KG1 (cell line): ENCODE measurements around the gene PAK1.
A peak's percentile ranks its signal among the peaks of the same experiment; 100 is the strongest.
"Not testable (repeated sequence)": the region's sequence is repeated elsewhere in the genome, so short reads cannot be mapped to it uniquely, and the experiment has no call there.

Experiments used
- DNase-seq: peaks from one replicate; lab custom pipeline; 2025; lab: John Stamatoyannopoulos, UW

Gene PAK1

DNA sequence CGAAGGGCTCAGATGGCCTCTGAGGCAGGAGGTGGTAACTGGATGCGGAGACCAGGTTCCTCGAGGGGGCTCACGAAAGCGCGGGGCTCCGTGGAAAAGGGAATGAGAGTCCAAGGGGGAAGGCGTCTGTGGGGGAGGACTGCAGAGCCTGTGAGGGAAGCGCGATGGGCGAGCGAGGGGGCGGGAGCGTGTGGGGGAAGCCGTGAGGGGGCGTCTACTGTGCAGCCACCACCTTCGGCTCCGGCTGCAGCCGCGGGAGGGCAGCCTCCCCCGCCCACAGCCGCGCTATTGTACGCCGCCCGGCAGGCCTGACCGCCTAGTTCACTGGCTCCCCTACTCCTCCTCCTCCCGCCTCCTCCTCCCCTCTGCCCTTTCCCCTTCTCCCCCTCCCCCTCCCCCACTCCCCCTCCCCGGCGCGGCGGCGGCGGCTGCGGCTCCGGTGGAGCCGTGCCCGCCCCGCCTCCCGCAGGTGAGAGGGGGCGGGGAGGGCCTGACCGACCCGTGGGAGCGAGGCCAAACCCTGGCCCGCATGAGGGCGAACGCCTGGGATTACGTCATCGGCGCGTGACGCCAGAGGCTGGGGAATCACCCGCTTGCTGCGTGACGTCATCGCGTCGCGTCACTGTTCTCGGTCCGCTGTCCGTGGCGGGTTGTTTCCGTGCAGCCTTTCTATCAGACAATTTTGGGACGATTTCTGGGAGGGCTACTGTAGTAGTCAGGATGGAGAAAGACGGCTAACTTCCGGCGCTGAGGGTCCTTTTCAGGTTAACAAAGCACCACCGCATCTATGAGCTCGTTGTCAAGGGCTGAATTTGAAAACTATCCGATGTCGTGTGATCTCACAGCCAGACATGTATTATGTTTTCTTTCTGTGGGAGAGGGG, at the start of gene PAK1:
Gene PAK1, minus strand, starts transcription at position 294 of the 883 bp plus-strand sequence. CDS start 81,574 bp downstream, outside the sequence.
- DNase-seq, result peak; percentile 68

DNA sequence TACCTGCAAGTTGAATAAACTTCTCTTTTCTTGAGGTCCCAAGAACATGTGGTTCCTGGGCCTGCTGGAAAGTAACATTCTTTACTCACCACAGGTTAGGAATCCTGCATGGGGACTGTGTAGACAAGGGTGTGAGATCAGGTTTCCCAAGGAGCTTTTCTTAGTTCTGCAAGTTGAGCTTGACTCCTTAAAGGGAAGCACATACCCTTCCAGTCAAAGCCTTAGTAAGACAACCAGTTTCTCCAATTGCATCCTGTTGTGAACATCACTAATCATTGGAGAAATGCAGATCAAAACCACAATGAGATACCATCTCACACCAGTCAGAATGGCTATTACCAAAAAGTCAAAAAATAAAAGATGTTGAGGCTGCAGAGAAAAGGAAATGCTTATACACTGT, 48.3 kb upstream of the PAK1 start:
- no peak for DNase-seq

DNA sequence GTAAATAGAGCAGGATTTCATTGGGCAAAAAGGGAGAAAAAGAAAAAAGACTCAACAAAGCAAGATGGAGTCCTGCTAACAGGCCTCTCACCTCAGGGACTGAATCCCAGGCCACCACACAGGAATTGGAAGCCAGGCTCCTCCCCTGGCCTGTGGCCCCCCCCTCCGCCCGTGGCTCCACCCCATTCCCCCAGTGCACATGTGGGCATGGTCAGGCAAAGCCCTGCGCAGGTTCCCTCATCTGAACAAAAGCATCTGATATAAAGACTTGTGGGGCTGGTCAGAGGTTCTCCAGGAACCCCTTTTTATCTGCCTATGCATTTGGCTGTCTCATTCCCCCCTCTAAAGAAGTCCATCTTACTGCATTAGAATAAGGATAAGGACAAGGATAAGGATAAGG, 46.0 kb upstream of the PAK1 start:
- no peak for DNase-seq

DNA sequence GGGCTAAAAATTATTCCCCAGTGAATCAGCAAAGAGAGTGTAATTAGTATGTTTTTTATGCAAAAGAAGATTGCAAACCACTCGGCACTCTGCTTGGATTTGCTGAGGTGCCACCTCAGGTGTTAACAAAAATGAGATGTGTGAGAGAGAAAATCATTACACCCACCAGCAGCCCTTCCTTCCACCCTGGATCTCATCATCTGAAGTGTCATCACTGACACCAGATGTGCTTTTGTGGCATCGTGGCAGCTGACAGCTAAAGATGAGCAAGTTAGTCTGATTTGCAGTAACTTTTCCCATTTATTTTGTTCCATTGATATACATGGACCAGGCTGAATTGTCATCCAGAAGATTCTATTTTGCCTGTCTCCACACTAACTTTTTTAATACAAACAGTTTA, 44.6 kb upstream of the PAK1 start:
- no peak for DNase-seq

DNA sequence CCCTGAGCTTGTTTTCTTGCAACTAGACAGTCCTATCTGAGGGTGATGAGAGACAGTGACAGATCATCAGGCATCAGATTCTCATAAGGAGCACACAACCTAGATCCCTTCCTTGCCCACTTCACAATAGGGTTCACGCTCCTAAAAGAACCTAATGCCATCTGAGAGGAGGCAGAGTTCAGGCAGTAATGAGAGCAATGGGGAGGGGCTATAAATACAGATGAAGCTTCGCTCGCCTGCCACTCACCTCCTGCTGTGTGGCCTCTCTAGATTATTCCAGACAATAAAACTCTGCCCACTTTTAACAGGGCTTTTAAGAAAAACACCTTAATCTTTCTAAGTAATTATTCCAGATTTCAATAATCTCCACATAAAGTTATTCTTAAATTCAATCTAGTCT, 43.9 kb upstream of the PAK1 start:
- DNase-seq, result no peak

DNA sequence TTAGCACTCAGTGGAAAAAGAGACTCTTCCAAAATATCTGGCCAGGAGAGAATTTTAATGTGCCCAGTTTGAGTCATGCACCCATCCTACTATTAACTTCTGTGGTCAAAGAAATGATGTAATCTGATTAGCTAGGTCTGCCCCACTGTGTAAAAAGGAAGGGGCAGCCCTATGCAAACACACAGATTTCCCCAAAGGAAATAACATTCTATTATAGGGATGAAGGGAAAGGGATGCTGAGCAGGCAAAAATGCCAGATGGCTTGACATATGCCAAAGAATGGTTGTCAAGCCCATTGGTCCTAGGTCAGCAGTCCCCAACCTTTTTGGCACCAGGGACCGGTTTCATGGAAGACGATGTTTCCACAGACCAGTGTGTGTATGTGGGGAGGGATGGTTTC, 43.3 kb upstream of the PAK1 start:
- no peak for DNase-seq

DNA sequence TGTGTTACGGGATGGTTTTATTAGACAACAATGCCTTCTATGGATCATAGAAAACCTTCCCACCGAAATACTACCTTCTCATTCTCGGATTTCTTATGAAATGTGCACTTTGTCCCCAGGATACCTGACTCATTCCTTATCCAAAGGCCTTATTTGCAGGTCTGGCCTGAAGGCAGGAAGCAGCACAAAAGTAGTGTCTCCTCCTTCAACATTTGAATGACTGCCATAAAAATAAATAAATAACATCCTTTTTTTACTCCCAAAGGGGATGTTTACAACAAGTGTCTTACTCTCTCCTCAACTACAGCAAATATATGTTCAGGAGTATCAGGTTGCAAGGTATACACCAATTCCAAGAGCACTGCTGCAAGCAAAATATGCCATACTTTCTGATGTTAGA, 41.6 kb upstream of the PAK1 start:
- no peak for DNase-seq

DNA sequence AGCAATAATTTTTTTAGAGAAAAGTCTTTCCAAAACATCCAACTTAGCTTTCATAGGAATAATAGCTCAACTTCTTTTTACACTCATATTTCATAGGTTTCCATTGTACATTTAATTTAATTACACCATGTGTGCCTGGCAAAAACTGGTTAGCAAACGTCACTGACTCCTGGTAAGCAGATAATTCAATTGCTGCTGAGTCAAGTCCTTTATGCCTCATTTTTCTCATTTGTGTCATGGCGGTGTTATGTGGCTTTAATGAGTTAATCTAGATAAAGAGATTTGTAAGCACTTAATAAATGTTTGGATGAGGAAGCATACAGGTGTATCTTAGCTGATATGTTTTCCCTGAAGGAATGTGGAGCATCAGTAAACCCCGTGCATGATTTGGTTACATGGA, 41.2 kb upstream of the PAK1 start:
- no peak for DNase-seq

DNA sequence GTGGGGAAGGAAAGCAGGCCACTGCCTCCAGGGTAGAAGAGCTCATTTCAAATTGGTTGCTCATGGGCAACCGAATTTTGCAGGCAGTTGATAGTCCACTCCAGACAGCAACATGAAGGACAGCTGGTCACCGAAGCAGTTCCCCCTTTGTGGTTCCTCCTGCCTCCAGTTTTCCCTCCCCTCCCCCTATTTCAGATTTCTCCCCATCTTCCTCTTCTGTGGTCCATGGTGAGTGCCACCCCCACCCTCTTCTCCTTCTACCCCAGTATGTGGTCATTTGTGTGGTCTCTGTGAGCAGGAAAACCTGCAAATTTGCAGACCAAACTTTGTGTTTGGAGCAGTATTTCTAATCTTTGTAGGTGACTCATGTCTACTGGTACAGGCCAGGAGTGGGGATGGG, 38.2 kb upstream of the PAK1 start:
- peak; percentile 66 for DNase-seq

DNA sequence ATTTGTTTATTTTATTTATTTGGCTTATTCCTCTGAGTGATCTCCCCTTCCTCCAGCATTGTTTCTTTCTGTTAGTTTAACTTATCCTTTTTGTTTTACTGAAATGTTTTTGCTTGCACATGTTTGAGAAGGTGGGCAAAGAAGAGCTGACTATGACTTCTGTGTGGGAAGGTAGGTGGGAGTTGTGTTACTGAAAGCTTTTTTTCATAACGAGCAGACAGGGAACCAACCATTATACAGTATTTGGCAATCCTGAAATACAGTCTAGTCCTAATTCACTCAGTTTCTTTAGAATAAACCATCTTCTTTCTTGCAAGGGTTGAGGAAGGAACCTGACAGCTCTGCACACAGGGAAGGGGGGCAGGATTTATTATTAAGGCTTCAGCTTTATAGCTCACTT, 37.0 kb upstream of the PAK1 start:
- DNase-seq, result no peak

DNA sequence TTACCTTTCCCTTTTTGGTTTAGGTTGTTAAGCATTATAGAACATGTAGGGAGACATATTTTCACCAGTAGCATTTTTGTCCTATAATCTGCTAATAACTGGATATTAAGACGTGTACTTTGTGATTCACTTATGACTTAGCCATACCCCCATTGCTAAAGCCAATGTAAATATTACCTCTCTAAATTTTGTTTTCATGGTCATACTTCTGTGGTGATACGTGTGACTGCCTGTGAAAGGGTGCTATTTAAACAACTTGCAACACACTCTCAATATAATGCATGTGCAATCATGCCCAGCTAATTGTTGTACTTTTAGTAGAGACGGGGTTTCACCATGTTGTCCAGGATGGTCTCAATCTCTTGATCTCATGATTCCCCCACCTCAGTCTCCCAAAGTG, 36.2 kb upstream of the PAK1 start:
- DNase-seq, result no peak

DNA sequence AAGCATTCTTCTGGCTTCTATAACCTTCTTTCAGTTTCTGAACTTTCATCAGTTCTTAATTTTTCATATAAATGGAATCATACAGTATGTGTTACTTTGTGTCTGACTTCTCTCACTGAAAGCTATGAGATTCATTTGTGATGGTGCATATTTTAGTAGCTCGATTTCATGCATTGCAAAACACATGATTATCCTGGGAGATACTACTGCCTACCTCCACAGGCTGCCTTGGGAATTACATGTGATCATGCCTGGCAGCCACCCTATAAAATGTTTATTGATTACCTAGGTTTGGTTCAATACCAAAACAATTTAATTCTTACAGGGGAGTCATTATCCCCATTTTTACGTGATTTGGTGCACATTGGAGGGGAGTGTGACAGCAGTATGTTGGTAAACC, 34.1 kb upstream of the PAK1 start:
- DNase-seq, result no peak

DNA sequence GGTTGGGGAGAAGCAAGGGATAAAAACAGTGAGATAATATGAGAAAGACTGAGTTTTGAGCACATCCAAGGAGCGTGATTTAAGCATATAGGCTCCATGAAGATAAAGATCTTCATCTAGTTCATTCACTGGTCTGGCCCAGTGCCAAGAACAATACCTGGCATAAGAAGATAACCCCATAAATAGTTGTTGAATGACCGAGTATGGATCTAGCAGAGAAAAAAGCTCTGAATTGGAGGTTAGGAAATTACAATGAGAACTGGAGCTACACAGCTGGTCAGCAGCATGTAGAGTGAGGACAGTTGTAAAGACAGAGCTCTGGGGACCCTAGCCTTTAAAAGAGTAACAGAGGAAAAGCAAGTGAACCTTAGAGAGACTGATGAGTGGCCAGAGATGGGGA, 33.0 kb upstream of the PAK1 start:
- DNase-seq, result no peak

DNA sequence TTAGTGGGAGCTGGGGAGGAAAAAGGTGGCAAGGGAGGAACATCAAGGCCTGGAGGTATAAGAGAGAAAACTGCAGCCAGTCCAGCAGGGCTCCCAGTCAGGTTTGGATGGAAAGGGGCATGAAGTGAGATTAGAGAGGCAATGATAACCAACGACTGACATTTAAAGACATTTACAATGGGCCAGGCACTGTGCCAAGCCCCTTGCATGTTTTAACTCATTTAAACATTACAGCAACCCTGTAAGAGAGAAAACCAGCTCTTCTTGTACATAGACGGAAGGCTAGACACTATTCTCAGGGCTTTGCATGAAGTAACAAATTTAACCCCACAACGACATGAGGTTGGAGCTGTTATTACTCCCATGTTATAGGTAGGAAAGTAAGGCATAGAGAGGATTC, 32.1 kb upstream of the PAK1 start:
- no peak for DNase-seq

DNA sequence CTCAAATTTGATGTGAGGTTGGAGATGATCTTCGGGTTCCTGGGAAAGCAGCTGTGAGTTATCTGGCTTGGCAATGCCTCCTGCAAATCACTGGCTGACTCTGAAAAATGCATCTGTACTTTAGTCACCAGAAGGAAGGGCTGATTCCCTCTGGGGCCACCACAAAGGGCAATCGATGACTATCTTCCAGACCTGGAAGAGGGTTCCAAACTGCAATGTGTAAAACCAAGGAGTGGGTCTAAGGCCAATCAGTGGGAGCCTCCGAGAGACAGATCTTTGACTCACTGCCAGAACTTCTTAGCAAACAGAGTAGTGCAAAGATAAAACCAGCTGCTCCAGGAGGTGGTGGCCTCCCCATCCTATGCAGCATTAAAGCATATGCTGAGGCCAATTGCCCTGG, 29.1 kb upstream of the PAK1 start:
- peak; percentile 35 for DNase-seq

DNA sequence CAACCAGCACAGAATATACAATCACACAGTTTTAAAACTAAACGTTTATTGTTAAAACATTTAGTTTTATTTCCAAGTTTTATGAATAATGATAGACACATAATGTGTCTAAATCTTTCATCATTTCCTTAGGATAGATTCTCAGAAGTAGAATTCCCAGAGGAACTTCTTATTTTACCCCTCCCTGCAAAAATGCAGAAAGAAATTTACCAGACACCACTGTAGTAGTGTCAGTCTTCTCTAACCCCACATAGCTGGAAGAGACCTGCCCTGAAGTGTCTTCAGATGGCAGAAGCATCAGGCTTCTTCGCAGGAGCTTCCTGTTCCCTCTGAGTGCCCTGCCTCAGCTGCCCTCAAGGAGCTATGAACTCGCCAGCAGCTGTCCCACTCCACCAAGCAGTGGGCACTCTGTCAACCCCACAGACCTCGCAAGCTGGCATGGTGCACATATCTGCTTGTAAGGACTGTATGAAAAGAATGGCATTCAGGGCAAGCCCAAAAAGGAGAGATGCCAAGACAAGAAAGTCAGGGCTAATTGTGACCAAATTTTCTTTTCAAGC, 28.5 kb upstream of the PAK1 start:
- DNase-seq, result peak; percentile 35

DNA sequence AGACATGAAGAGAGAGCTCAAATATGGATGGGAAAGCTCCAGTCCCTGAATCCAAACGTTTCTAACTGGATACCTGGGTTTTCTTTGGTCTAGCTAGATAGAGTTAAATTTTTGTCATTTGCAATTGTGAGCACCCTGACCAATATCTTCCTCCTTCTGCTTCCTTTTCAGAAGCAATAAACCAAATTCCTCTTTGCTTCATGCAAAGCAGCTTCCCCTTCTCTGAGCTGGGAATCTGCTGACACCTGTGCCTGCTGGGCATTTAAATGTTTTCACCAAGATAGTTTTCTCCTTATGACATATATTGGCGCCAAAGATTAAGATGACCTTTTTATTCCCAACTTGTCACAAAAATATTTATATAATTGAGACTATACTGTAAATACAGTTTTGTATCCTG, 27.9 kb upstream of the PAK1 start:
- DNase-seq, result peak; percentile 45

DNA sequence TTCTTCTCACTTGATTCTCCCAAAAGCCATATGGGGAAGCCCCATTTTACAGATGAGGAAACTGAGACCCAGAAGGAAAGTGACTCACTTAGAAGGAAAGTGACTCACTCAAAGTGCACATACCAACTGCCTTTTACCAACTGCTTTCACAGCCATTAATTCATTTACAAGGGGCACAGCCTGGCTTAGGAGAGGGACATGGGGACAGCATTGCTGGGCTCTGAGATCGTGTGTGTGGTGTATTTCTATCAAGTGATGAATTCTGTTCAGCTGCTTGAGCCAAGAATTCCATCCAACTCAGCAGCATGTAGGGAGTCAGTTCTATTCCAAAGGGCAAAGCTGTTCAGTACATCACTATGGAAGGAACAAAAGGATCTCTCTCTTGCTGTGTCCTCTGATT, 23.5 kb upstream of the PAK1 start:
- DNase-seq, result no peak

DNA sequence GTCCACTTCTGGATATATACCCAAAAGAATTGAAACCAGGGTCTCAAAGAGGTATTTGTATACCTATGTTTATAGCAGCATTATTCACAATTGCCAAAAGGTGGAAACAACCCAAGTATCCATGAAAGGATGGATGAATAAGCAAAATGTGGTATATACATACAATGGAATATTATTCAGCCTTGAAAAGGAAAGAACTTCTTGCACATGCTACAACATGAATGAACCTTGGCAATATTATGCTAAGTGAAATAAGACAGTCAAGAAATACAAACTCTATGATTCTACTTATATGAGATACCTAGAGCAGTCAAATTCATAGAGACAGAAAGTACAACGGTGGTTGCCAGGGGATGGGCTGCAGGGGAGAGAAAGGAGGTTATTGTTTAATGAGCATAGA, 21.6 kb upstream of the PAK1 start:
- DNase-seq, result no peak

DNA sequence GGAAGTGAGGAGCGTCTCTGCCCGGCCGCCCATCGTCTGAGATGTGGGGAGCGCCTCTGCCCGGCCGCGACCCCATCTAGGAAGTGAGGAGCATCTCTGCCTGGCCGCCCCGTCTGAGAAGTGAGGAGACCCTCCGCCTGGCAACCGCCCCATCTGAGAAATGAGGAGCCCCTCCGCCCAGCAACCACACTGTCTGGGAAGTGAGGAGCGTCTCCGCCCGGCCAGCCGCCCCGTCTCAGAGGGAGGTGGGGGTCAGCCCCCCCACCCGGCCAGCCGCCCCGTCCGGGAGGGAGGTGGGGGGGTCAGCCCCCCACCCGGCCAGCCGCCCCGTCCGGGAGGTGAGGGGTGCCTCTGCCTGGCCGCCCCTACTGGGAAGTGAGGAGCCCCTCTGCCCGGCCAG, 16.1 kb upstream of the PAK1 start:
- DNase-seq, result not testable (repeated sequence)

DNA sequence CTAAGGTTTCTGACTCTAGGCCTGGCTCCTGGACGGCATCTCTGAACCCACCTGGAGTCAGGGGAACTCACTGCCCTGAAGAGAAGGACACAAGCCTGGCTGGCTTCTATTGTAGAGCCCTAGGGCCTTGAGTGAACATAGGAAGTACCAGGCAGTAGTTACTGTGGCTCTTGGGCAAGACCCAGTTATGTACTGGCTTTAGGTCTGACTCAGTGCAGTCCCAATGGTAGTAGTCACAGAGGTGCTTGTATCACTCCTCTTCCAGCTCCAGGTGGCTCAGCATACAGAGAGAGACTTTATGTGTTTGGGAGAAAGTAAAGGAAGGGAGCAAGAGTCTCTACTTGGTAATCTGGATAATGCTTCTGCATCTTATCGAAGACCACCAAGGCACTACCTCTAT, 13.9 kb upstream of the PAK1 start:
- no peak for DNase-seq

DNA sequence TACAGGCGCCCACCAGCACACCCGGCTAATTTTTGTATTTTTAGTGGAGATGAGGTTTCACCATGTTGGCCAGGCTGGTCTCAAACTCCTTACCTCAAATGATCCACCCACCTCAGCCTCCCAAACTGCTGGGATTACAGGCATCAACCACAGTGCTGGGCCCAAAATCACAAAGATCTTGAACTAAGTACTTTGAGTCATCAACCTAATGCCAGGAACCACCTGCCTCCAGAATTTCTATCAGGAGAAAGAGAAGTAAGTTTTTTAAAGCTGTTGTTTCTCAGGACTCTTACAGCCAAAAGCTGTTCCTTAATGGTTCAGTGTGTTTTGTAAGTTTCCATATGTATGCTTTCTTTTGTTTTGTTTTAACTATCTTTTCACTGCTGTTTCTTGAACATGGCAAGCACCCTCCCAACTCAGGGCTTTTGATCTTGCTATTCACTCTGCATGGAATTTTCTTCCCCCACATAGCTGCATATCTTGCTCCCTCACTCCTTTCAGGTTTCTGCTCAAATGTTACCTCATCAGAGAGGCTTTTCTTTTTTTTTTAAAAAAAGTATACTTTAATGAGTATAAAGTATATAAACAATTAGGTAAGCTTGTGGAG, 6.0 kb upstream of the PAK1 start:
- no peak for DNase-seq

DNA sequence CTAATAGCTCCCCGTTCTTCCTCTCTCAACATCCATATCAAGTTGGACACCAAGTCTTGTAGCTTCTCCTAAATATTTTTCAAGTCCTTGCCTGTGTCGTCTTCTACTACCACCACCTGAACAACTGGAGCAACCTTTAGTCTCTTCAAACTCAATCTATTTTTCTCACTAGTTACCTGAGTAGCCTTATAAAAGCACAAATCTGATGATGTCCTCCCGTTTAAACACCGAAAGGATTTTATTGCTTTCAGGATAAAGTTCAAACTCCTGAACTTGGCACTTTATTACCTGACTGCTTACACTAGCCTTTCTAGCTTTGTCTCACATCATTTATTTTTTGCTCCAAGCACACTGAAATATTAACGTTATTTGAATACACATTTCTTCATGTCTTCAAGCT, 1.3 kb upstream of the PAK1 start:
- no peak for DNase-seq

DNA sequence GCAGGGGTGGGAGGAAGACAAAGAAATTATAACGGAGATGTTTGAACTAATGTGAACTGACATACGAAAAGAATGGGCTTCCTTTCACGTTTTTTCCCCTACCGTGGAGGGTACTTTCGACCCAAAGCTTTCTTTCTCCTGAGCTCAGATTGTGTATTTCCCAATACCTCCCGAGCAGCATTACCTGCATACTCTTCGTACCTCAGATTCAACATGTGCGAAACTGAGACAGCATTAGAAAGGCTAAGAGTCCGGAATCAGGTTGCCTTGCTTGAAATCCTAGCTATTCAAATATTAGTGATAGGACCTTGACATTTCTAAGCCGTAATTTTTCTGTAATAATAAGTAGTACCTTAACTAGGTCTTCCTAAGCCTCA, 778 bp upstream of the PAK1 start:
- no peak for DNase-seq
